Brain microvascular endothelial cell (primary cell): Measurements from ENCODE around the gene SDK2.
A peak's percentile ranks its signal among the peaks of the same experiment; 100 is the strongest.

ENCODE experiments used
- DNase-seq: peaks from one replicate; pipeline ENCODE4 v3.0.0-alpha.2; 2020
- H3K27ac ChIP-seq: fragments of 250-450 bp; sonication (Bioruptor Pico); 2 replicates; pipeline ENCODE4 v1.5.1; 2020; ENCODE audit warnings: mild to moderate bottlenecking, moderate library complexity
- H3K27me3 ChIP-seq: fragments of 250-450 bp; sonication (Bioruptor Pico); replicated peaks from 2 replicates; pipeline ENCODE4 v1.5.1; 2020; ENCODE audit warnings: mild to moderate bottlenecking
- H3K36me3 ChIP-seq: fragments of 250-450 bp; sonication (Bioruptor Pico); replicated peaks from 2 replicates; pipeline ENCODE4 v1.5.1; 2020; ENCODE audit warnings: mild to moderate bottlenecking
- H3K4me3 ChIP-seq: 2 replicates; pipeline ENCODE4 v1.5.1; 2011; ENCODE audit warnings: low read depth, mild to moderate bottlenecking, control low read depth, low read length, moderate library complexity
- in situ Hi-C: cut with HindIII; loops from 2 replicates; pipeline ENCODE4 v1.10.0; 2017; ENCODE audit warnings: low sequenced_read_pairs, low pct_ligation_motif_present
- TF ChIP-seq, protein P1 (sequence below): IDR thresholded peaks from 2 replicates; pipeline ENCODE4 v1.5.1; 2011; ENCODE audit warnings: low read depth, mild to moderate bottlenecking, moderate library complexity, low read length, control low read depth, inconsistent platforms; ENCODE audit errors: missing control alignments

The SDK2 gene

DNA sequence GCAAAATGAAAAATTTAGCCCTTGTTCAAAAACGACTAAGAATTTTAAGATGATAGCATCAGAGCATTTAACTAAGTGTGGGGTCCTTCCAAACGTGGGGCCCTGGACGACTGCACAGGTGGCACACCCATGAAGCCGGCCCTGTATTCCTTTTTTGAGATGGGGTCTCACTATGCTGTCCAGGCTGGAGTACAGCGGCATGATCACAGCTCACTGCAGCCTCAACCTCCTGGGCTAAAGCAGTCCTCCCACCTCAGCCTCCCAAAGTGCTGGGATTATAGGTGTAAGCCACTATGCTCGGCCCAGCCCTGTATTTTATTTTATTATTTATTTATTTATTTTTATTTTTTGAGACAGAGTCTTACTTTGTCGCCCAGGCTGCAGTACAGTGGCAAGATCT is 241.8 kb downstream of the SDK2 start:
- in situ Hi-C loops: no loop called here
- no peak for DNase-seq
- Histone ChIP-seq H3K36me3 (no peaks in the 10 kb centered on the region), H3K4me3 (no peak overlapping the region), H3K27me3 (no peaks in the 10 kb centered on the region), H3K27ac (no peak overlapping the region)
- TF ChIP-seq, protein P1, sequence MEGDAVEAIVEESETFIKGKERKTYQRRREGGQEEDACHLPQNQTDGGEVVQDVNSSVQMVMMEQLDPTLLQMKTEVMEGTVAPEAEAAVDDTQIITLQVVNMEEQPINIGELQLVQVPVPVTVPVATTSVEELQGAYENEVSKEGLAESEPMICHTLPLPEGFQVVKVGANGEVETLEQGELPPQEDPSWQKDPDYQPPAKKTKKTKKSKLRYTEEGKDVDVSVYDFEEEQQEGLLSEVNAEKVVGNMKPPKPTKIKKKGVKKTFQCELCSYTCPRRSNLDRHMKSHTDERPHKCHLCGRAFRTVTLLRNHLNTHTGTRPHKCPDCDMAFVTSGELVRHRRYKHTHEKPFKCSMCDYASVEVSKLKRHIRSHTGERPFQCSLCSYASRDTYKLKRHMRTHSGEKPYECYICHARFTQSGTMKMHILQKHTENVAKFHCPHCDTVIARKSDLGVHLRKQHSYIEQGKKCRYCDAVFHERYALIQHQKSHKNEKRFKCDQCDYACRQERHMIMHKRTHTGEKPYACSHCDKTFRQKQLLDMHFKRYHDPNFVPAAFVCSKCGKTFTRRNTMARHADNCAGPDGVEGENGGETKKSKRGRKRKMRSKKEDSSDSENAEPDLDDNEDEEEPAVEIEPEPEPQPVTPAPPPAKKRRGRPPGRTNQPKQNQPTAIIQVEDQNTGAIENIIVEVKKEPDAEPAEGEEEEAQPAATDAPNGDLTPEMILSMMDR: no peak

DNA sequence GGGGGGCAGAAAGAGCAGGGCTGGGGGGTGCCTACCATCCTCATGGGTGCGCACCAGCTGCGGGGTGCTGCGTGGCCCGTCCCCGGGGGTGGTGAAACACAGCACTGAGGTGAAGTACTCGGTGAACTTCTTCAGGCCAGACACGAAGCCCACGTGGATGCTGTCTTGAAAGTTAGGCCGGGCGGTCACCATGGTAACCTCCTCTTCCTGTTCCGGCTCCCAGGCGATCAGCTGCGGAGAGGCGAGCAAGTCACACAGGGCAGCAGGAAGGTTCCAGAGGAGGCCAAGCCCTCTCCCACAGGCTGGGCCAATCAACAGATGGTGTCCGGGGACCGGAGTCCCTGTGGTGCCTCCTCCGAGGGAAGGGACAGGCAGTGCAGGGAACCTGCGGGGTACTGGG is 242.3 kb downstream of the SDK2 start:
- no peak overlapping the region for H3K27ac ChIP-seq
- peak; percentile 86 for DNase-seq
- no peak overlapping the region for H3K4me3 ChIP-seq
- in situ Hi-C loops: no loop called here
- no peaks in the 10 kb centered on the region for H3K27me3 ChIP-seq
- TF ChIP-seq, protein P1: no peak
- no peaks in the 10 kb centered on the region for H3K36me3 ChIP-seq

DNA sequence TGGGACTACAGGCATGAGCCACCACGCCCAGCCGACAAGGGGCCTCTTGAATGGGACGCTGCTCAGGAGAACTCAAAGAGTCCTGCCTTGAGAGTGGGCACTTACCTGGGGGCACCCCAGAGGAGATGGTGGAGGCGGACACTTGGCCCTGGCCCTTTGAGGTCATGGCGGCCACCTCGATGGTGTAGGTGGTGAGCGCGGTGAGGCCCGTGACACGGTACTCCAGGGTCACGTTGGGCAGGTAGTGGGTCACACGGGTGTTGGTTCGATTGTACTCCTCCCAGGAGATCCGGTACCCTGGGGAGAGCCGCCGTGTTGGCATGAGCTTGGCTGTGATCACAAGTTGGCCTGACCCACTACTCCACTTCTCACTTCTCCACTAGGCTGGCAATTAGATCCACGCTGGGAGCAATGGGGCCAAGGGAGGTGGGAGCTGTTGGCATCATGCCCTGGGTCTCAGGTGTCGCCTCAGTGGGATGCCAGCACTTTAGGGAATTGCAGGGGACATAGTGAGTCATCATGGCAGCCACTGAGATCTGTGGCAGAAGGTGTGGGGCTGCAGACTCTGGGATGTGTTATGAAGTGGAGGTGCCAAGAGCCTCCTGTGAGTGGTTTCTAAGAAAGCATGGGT is 243.2 kb downstream of the SDK2 start:
- H3K27ac ChIP-seq: no peak overlapping the region
- TF ChIP-seq, protein P1: no peak
- DNase-seq: no peak
- H3K36me3 ChIP-seq: no peaks in the 10 kb centered on the region
- no peaks in the 10 kb centered on the region for H3K27me3 ChIP-seq
- H3K4me3 ChIP-seq: no peak overlapping the region
- in situ Hi-C loops: no loop called here

DNA sequence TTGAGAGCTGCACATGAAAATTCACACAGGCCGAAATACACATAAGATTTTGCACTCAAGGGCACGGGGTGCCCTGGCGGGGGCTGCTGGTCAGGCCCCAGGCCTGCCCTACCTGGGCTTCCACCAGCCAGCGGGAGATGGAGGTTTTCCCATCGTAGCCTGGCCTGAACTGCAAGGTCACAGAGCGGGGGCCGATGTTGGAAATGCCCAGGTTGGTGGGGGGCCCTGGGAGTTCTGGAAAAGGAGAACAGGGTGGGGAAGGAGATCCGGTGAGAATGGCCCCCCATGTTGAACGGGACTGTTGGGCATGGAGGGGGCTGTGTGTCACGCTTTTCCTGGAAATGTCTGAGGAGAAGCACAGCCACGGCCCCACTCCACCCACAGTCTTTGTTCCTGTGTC is 245.2 kb downstream of the SDK2 start:
- Histone ChIP-seq H3K36me3 (no peaks in the 10 kb centered on the region), H3K27me3 (no peaks in the 10 kb centered on the region), H3K27ac (no peak overlapping the region), H3K4me3 (no peak overlapping the region)
- DNase-seq: no peak
- TF ChIP-seq, protein P1: no peak
- in situ Hi-C loops: no loop called here

DNA sequence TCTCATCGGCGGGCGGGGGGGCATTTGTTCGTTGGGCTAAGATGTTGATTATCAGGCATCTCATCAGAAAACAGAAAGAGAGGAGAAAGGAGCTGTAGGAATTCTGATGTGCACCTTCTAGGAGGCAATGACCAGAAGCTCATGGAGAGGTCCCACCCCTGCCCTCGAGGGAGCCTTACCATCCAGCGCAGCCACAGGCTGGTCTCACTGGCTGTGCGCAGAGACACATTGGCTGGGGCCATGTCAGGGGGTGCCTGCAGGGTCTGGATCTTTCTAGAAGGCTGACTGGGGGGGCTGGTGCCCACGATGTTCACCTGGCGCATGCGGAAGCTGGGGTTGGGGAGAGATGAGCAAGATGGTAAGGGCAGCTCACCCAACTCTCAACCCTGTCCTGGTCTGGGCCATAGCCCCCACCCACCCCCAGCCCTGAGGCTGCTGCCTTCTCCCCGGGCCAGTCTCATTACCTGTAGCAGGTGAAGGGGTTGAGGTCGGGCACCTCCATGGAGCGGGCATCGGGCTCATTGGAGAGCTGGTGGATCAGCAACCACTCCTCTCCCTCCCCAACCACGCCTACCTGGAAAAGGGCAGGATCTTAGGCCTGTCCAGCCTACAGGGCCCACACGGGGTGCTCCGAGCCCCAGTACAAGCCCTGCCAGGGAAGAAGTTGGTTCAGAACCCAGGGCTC is 246.2 kb downstream of the SDK2 start:
- H3K27ac ChIP-seq: no peak overlapping the region
- in situ Hi-C loops: no loop called here
- no peak overlapping the region for H3K4me3 ChIP-seq
- TF ChIP-seq, protein P1: no peak
- DNase-seq: no peak
- no peaks in the 10 kb centered on the region for H3K27me3 ChIP-seq
- no peaks in the 10 kb centered on the region for H3K36me3 ChIP-seq

DNA sequence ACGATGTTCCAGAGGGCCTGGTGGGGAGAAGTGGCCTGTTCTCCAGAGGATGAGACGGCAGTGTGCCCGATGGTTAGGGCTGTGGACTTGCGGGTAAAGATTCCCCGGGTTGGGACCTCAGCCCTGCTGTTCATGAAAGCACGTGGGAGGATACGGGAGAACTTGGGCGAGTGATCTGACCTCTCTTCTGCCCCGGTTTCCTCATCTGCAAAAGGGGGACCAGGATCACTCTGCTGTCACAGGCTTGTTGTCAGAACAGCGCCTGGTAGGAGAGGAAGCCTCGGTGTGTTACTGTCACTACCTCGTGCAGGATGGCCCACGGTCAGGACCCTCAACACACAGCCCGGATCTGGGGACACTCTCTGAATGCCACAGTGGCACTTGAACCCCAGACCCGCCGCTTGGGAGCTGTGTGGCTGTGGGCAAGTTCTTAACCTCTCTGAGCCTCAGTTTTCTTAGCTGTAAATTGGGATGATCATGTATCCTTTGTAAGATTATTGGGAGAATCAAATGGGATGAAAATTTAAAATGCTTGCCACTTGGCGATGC is 246.9 kb downstream of the SDK2 start:
- in situ Hi-C loops: no loop called here
- no peak overlapping the region for H3K4me3 ChIP-seq
- H3K36me3 ChIP-seq: no peaks in the 10 kb centered on the region
- no peaks in the 10 kb centered on the region for H3K27me3 ChIP-seq
- TF ChIP-seq, protein P1: no peak
- H3K27ac ChIP-seq: no peak overlapping the region
- DNase-seq: no peak
